IMR-90 (cell line): ENCODE results near the gene PDCD1. TPM values are rescaled to one million over a fixed set of nuclear protein-coding genes. Genes with fewer than 3 reads are reported as not detected.

Experiments used
- ATAC-seq: fragments of 200-7000 bp; cut with Tn5 transposase; 2 replicates; pipeline ENCODE4 v1.9.1; 2020; ENCODE audit warnings: low read depth, mild to moderate bottlenecking, moderate library complexity
- BruUV-seq: library from RNA; stranded (reverse); fragments of 400-500 nt; replicated peaks from 2 replicates; lab custom pipeline; 2021; lab: Mats Ljungman, UMichigan
- CTCF ChIA-PET: fragments of 300-600 bp; formaldehyde crosslinking; extraction: SDS; loops from one replicate; lab custom pipeline; 2021; ENCODE audit warnings: antibody characterized with exemption; lab: Yijun Ruan, JAX
- POLR2A ChIA-PET: fragments of 300-600 bp; sonication (Branson Sonifier 250); formaldehyde crosslinking; loops from one replicate; lab custom pipeline; 2022; ENCODE audit warnings: antibody characterized with exemption; ENCODE audit not compliant: unreplicated experiment; lab: Charles Lee
- DNase-seq: peaks from one replicate; pipeline ENCODE4 v3.0.0; 2013
- H2AFZ ChIP-seq: replicated peaks from 2 replicates; pipeline ENCODE3; 2013; ENCODE audit warnings: low read length, mild to moderate bottlenecking; ENCODE audit not compliant: poor library complexity
- H2AK5ac ChIP-seq: 2 replicates; pipeline ENCODE4 v1.6.1; 2013; ENCODE audit warnings: low read depth, low read length, inconsistent platforms
- H2AK9ac ChIP-seq: replicated peaks from 2 replicates; pipeline ENCODE3; 2013; ENCODE audit warnings: mild to moderate bottlenecking, low read depth, low read length, moderate library complexity; ENCODE audit not compliant: poor library complexity
- H2BK120ac ChIP-seq: 2 replicates; pipeline ENCODE4 v1.6.1; 2013; ENCODE audit warnings: low read depth, low read length, inconsistent platforms
- H2BK15ac ChIP-seq: 3 replicates; pipeline ENCODE4 v1.6.1; 2013; ENCODE audit warnings: low read depth, low read length, inconsistent platforms
- H2BK20ac ChIP-seq: 2 replicates; pipeline ENCODE4 v1.6.1; 2013; ENCODE audit warnings: low read depth, mild to moderate bottlenecking, inconsistent platforms, low read length, moderate library complexity
- H2BK5ac ChIP-seq: 2 replicates; pipeline ENCODE4 v1.6.1; 2013; ENCODE audit warnings: mild to moderate bottlenecking, low read depth, low read length, inconsistent platforms; ENCODE audit not compliant: poor library complexity, severe bottlenecking
- H3K14ac ChIP-seq: replicated peaks from 2 replicates; pipeline ENCODE4 v1.6.1; 2013; ENCODE audit warnings: low read depth, low read length, inconsistent platforms
- H3K18ac ChIP-seq: 2 replicates; pipeline ENCODE4 v1.6.1; 2013; ENCODE audit warnings: low read depth, low read length, control low read depth
- H3K23ac ChIP-seq: 2 replicates; pipeline ENCODE4 v1.6.1; 2013; ENCODE audit warnings: low read depth, low read length, inconsistent platforms
- H3K27ac ChIP-seq: 2 replicates; pipeline ENCODE4 v1.5.1; 2013; ENCODE audit warnings: mild to moderate bottlenecking, control low read depth, low read length; ENCODE audit not compliant: insufficient read depth
- H3K27me3 ChIP-seq: 2 replicates; pipeline ENCODE4 v1.6.1; 2013; ENCODE audit warnings: low read length; ENCODE audit not compliant: control insufficient read depth, insufficient read depth
- H3K36me3 ChIP-seq: 2 replicates; pipeline ENCODE4 v1.6.1; 2013; ENCODE audit warnings: low read length, mixed read lengths; ENCODE audit not compliant: control insufficient read depth, insufficient read depth
- H3K4ac ChIP-seq: 2 replicates; pipeline ENCODE4 v1.6.1; 2013; ENCODE audit warnings: low read depth, low read length, inconsistent platforms
- H3K4me1 ChIP-seq: 2 replicates; pipeline ENCODE4 v1.6.1; 2013; ENCODE audit warnings: low read length, mixed read lengths; ENCODE audit not compliant: control insufficient read depth, insufficient read depth
- H3K4me2 ChIP-seq: 2 replicates; pipeline ENCODE4 v1.6.1; 2013; ENCODE audit warnings: low read depth, mild to moderate bottlenecking, control low read depth, low read length, moderate library complexity
- H3K4me3 ChIP-seq: 2 replicates; pipeline ENCODE4 v1.5.1; 2013; ENCODE audit warnings: low read depth, mild to moderate bottlenecking, control low read depth, low read length, moderate library complexity; ENCODE audit not compliant: insufficient read depth
- H3K56ac ChIP-seq: 2 replicates; pipeline ENCODE4 v1.6.1; 2013; ENCODE audit warnings: low read length, inconsistent platforms; ENCODE audit not compliant: insufficient read depth; ENCODE audit errors: extremely low read depth
- H3K79me1 ChIP-seq, 2 experiments: 2 replicates each; pipeline ENCODE4 v1.6.1; 2013; ENCODE audit warnings: low read length in 2 of 2, inconsistent platforms in 1 of 2, low read depth in 1 of 2
- H3K9ac ChIP-seq: 2 replicates; pipeline ENCODE4 v1.6.1; 2013; ENCODE audit warnings: low read depth, low read length, control low read depth
- H3K9me1 ChIP-seq: 2 replicates; pipeline ENCODE4 v1.6.1; 2013; ENCODE audit warnings: low read length, inconsistent platforms; ENCODE audit not compliant: insufficient read depth
- H3K9me3 ChIP-seq: 2 replicates; pipeline ENCODE4 v1.6.1; 2013; ENCODE audit warnings: low read length; ENCODE audit not compliant: control insufficient read depth, insufficient read depth
- H4K20me1 ChIP-seq: 2 replicates; pipeline ENCODE4 v1.6.1; 2013; ENCODE audit warnings: low read length, inconsistent platforms; ENCODE audit not compliant: insufficient read depth
- H4K5ac ChIP-seq: 2 replicates; pipeline ENCODE4 v1.6.1; 2013; ENCODE audit warnings: mild to moderate bottlenecking, low read depth, low read length, control low read depth
- H4K8ac ChIP-seq, 2 experiments: 2 replicates each; pipeline ENCODE4 v1.6.1; 2013; ENCODE audit warnings: low read depth in 2 of 2, low read length in 2 of 2, control low read depth in 1 of 2, inconsistent platforms in 1 of 2
- H4K91ac ChIP-seq: 2 replicates; pipeline ENCODE4 v1.6.1; 2013; ENCODE audit warnings: low read depth, low read length, inconsistent platforms; ENCODE audit not compliant: insufficient read depth
- BHLHE40 ChIP-seq: fragments of 150-350 bp; IDR thresholded peaks from 2 replicates; pipeline ENCODE4 v1.6.1; 2016; ENCODE audit warnings: mild to moderate bottlenecking, low read depth, low read length
- CEBPB ChIP-seq: IDR thresholded peaks from 2 replicates; pipeline ENCODE4 v1.6.1; 2012; ENCODE audit warnings: low read depth, low read length, improper control_type of control experiment
- CHD1 ChIP-seq: IDR thresholded peaks from 2 replicates; pipeline ENCODE4 v1.6.1; 2012; ENCODE audit warnings: low read depth, low read length, improper control_type of control experiment
- CTCF ChIP-seq: conservative IDR thresholded peaks from 2 replicates; pipeline ENCODE4 v1.5.1; 2012; ENCODE audit warnings: mild to moderate bottlenecking, low read depth, low read length, improper control_type of control experiment
- ELK1 ChIP-seq: fragments of 150-350 bp; IDR thresholded peaks from 2 replicates; pipeline ENCODE4 v1.6.1; 2016; ENCODE audit warnings: low read depth, mild to moderate bottlenecking, low read length, moderate library complexity, borderline replicate concordance
- FOS ChIP-seq: fragments of 150-350 bp; IDR thresholded peaks from 2 replicates; pipeline ENCODE4 v1.6.1; 2016; ENCODE audit warnings: low read depth, low read length
- MAFK ChIP-seq: IDR thresholded peaks from 2 replicates; pipeline ENCODE4 v1.6.1; 2012; ENCODE audit warnings: low read depth, low read length, improper control_type of control experiment
- MAZ ChIP-seq: IDR thresholded peaks from 2 replicates; pipeline ENCODE4 v1.6.1; 2012; ENCODE audit warnings: low read depth, mild to moderate bottlenecking, low read length, improper control_type of control experiment, moderate library complexity, borderline replicate concordance
- MXI1 ChIP-seq: IDR thresholded peaks from 2 replicates; pipeline ENCODE4 v1.6.1; 2012; ENCODE audit warnings: low read depth, mild to moderate bottlenecking, low read length, moderate library complexity, borderline replicate concordance
- NFE2L2 ChIP-seq: fragments of 150-350 bp; IDR thresholded peaks from 2 replicates; pipeline ENCODE4 v1.6.1; 2016; ENCODE audit warnings: low read depth, mild to moderate bottlenecking, low read length
- POLR2A ChIP-seq: IDR thresholded peaks from 2 replicates; pipeline ENCODE4 v1.6.1; 2012; ENCODE audit warnings: mild to moderate bottlenecking, low read depth, low read length
- RAD21 ChIP-seq: IDR thresholded peaks from 2 replicates; pipeline ENCODE4 v1.6.1; 2012; ENCODE audit warnings: low read length, improper control_type of control experiment
- RCOR1 ChIP-seq: IDR thresholded peaks from 2 replicates; pipeline ENCODE4 v1.6.1; 2012; ENCODE audit warnings: mild to moderate bottlenecking, low read length, improper control_type of control experiment; ENCODE audit not compliant: insufficient replicate concordance
- RFX5 ChIP-seq: IDR thresholded peaks from 2 replicates; pipeline ENCODE4 v1.8.0; 2012; ENCODE audit warnings: low read depth, mild to moderate bottlenecking, low read length, moderate library complexity
- SMC3 ChIP-seq: fragments of 150-350 bp; IDR thresholded peaks from 2 replicates; pipeline ENCODE4 v1.6.1; 2016; ENCODE audit warnings: low read depth, mild to moderate bottlenecking, antibody characterized with exemption, low read length, moderate library complexity
- USF2 ChIP-seq: fragments of 150-350 bp; IDR thresholded peaks from 2 replicates; pipeline ENCODE4 v1.6.1; 2017; ENCODE audit warnings: mild to moderate bottlenecking, antibody characterized with exemption, low read length, low read depth
- WGBS, 2 experiments: methylation state at CpG; one replicate each; pipeline versions ENCODE4 v1.1.5 to v1.1.7; 2013; ENCODE audit warnings: missing lambda C conversion rate in 2 of 2; ENCODE audit not compliant: insufficient read length in 1 of 2; ENCODE audit errors: extremely low coverage in 2 of 2; 5-methylcytosine and 5-hydroxymethylcytosine counted together
- dilution Hi-C: fragments of 300-500 bp; cut with HindIII; formaldehyde crosslinking; loops from one replicate; pipeline ENCODE4 v1.14.3; 2018; ENCODE audit warnings: low sequenced_read_pairs; ENCODE audit not compliant: unreplicated experiment
- in situ Hi-C: fragments of 300-500 bp; cut with MboI; formaldehyde crosslinking; loops from 3 replicates; pipeline ENCODE4 v1.14.3; 2019; ENCODE audit warnings: low sequenced_read_pairs, inconsistent platforms, mixed read lengths
- intact Hi-C: fragments of 100-400 bp; cut with micrococcal nuclease; formaldehyde crosslinking; loops from 2 replicates; pipeline ENCODE4 v1.10.0; 2022
- polyA plus RNA-seq, 3 experiments: library from polyadenylated mRNA; depleted of rRNA; stranded (reverse); fragments of >200 nt; gene quantifications; 2 replicates each; pipeline ENCODE4 v1.2.3, GENCODE V29; 2012; ENCODE audit warnings: low replicate concordance in 1 of 3
- total RNA-seq: library from RNA; depleted of rRNA; stranded (reverse); fragments of >200 nt; gene quantifications from 2 replicates; pipeline ENCODE4 v1.2.3, GENCODE V29; 2012

The PDCD1 gene
- total and polyA plus RNA-seq, 2 of the 4 experiments (the other 2 are of a cell fraction): not detected

- ChIA-PET POLR2A (no interaction called here), CTCF (no interaction called here)
- no peak overlapping the region for H3K14ac ChIP-seq
- no peak overlapping the region for H2AK9ac ChIP-seq
- H2BK20ac ChIP-seq: no peak overlapping the region
- dilution Hi-C loops: no loop called here
- no peak overlapping the region for H3K23ac ChIP-seq
- H4K8ac ChIP-seq: no peak overlapping the region
- no peak overlapping the region for H2BK5ac ChIP-seq
- H2AK5ac ChIP-seq: no peak overlapping the region
- no peaks in the 10 kb centered on the region for H3K4me1 ChIP-seq
- H3K56ac ChIP-seq: no peak overlapping the region
- H2BK120ac ChIP-seq: no peak overlapping the region
- no peak overlapping the region for H2BK15ac ChIP-seq
- H3K9me1 ChIP-seq: no peaks in the 10 kb centered on the region
- no peak overlapping the region for H3K18ac ChIP-seq
- H2AFZ ChIP-seq: no peak overlapping the region
- 73% methylated on average over 9 of the region's 25 CpGs; no CpG with 5 or more reads in 1 of the 2 experiments for WGBS, 2 experiments
- H3K4me3 ChIP-seq: no peak overlapping the region
- H3K27ac ChIP-seq: no peak overlapping the region
- no peak overlapping the region for H3K4ac ChIP-seq
- in situ Hi-C loops: no loop called here
- no peak overlapping the region for H3K4me2 ChIP-seq
- BruUV-seq: no TSS peak
- ATAC-seq: no peak
- no peak for DNase-seq
- H4K5ac ChIP-seq: no peak overlapping the region
- no peak for TF ChIP-seq FOS
- TF ChIP-seq ELK1: no peak
- no peak for TF ChIP-seq RFX5
- TF ChIP-seq BHLHE40: no peak
- no peak for TF ChIP-seq CHD1
- no peak for TF ChIP-seq CEBPB
- TF ChIP-seq SMC3: no peak
- no peak for TF ChIP-seq CTCF
- no peak for TF ChIP-seq MAFK
- no peak for TF ChIP-seq RCOR1
- TF ChIP-seq MAZ: no peak
- TF ChIP-seq NFE2L2: no peak
- no peak for TF ChIP-seq USF2
- no peak for TF ChIP-seq MXI1
- TF ChIP-seq POLR2A: no peak
- no peak for TF ChIP-seq RAD21
- intact Hi-C loops: no loop called here
- no peaks in the 10 kb centered on the region for H3K79me1 ChIP-seq
- no peaks in the 10 kb centered on the region; the same call in 1 of the 2 replicates for H4K20me1 ChIP-seq
- no peaks in the 10 kb centered on the region for H3K36me3 ChIP-seq
- peaks cover 16% of the 10 kb centered on the region; the same call in 1 of the 2 replicates for H3K27me3 ChIP-seq
- H3K9me3 ChIP-seq: no peaks in the 10 kb centered on the region
- no peak overlapping the region for H4K91ac ChIP-seq
- no peak overlapping the region for H3K9ac ChIP-seq
Measured at GRCh38 chr2:241818229-241818942, 40.3 kb downstream of the PDCD1 start.
